DOHH2 (cell line): ENCODE results near the gene SAMD4A.

Source experiments
- H3F3A ChIP-seq: fragments of 200-600 bp; sonication (generic), shearing (Covaris generic); 2 replicates; pipeline ENCODE4 v1.6.0; 2016; ENCODE audit warnings: antibody characterized with exemption, mild to moderate bottlenecking; ENCODE audit not compliant: control insufficient read depth, insufficient read depth
- H3K27ac ChIP-seq: fragments of 200-600 bp; sonication (generic); 2 replicates; pipeline ENCODE4 v1.5.1; 2014; ENCODE audit warnings: low read depth, mild to moderate bottlenecking, low read length, moderate library complexity
- H3K27me3 ChIP-seq: fragments of 200-600 bp; sonication (generic); 2 replicates; pipeline ENCODE4 v1.6.1; 2014; ENCODE audit warnings: mild to moderate bottlenecking, low read length, mixed read lengths; ENCODE audit not compliant: control insufficient read depth
- H3K36me3 ChIP-seq: fragments of 200-600 bp; sonication (generic); 2 replicates; pipeline ENCODE4 v1.6.1; 2014; ENCODE audit warnings: mild to moderate bottlenecking, low read length, moderate library complexity, mixed read lengths; ENCODE audit not compliant: control insufficient read depth
- H3K4me1 ChIP-seq: fragments of 200-600 bp; sonication (generic); 2 replicates; pipeline ENCODE4 v1.6.1; 2014; ENCODE audit warnings: mild to moderate bottlenecking, low read length, mixed read lengths; ENCODE audit not compliant: control insufficient read depth
- H3K4me2 ChIP-seq: fragments of 200-600 bp; sonication (generic); 2 replicates; pipeline ENCODE4 v1.6.0; 2014; ENCODE audit warnings: mild to moderate bottlenecking, low read length, moderate library complexity
- H3K4me3 ChIP-seq: fragments of 200-600 bp; sonication (generic); 2 replicates; pipeline ENCODE4 v1.5.1; 2014; ENCODE audit warnings: mild to moderate bottlenecking, low read length, mixed read lengths
- H3K79me2 ChIP-seq: fragments of 200-600 bp; sonication (generic); 2 replicates; pipeline ENCODE4 v1.6.1; 2014; ENCODE audit warnings: mild to moderate bottlenecking, low read length, mixed read lengths; ENCODE audit not compliant: control insufficient read depth
- H3K9me2 ChIP-seq: fragments of 200-600 bp; sonication (generic); replicated peaks from 2 replicates; pipeline ENCODE4 v1.6.1; 2014; ENCODE audit warnings: mild to moderate bottlenecking, low read length, mixed read lengths; ENCODE audit not compliant: control insufficient read depth
- H3K9me3 ChIP-seq: fragments of 200-600 bp; sonication (generic); 2 replicates; pipeline ENCODE4 v1.6.1; 2014; ENCODE audit warnings: antibody characterized with exemption, low read length, mixed read lengths; ENCODE audit not compliant: control insufficient read depth, insufficient read depth
- H4K20me1 ChIP-seq: fragments of 200-600 bp; sonication (generic); 2 replicates; pipeline ENCODE4 v1.6.0; 2014; ENCODE audit warnings: low read depth, mild to moderate bottlenecking, antibody characterized with exemption, low read length, moderate library complexity; ENCODE audit not compliant: control insufficient read depth, insufficient read depth
- EZH2phosphoT487 ChIP-seq: fragments of 200-600 bp; sonication (generic); IDR thresholded peaks from 2 replicates; pipeline ENCODE4 v1.6.1; 2017; ENCODE audit warnings: borderline replicate concordance, mild to moderate bottlenecking, antibody characterized with exemption, low read length, moderate library complexity, mixed read lengths
- TF ChIP-seq, protein P1 (sequence below): fragments of 200-600 bp; sonication (generic); IDR thresholded peaks from one replicate; pipeline ENCODE4 v1.5.1; 2014; ENCODE audit warnings: antibody characterized with exemption, mild to moderate bottlenecking, low read depth, low read length; ENCODE audit not compliant: poor library complexity, severe bottlenecking

Gene SAMD4A

DNA sequence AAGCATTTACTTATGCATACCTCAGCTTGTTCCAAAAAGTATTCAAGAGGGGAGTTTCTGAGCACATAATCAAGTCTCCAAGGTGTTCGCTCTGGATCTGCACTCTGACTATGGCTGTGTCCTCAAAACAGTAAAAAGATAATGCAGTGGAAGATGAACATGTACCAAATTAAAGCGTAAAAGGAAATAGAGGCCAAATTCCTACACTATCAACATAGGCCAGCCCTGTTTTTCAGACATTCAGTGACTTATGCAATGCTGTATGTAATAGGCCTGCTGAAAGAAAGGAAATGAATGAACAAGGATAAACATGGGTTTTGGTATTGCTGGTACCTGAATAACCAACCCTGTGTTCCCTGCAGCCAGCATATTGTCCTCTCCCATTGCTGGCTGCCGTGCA lies 115.7 kb downstream of the SAMD4A start:
- H3K79me2 ChIP-seq = no peaks in the 10 kb centered on the region
- H3K27ac ChIP-seq = no peak overlapping the region
- no peaks in the 10 kb centered on the region for H4K20me1 ChIP-seq
- no peaks in the 10 kb centered on the region for H3K27me3 ChIP-seq
- H3K4me1 ChIP-seq = no peaks in the 10 kb centered on the region
- H3K9me3 ChIP-seq = no peaks in the 10 kb centered on the region
- H3F3A ChIP-seq = no peaks in the 10 kb centered on the region
- no peak for TF ChIP-seq EZH2phosphoT487
- TF ChIP-seq, protein P1, sequence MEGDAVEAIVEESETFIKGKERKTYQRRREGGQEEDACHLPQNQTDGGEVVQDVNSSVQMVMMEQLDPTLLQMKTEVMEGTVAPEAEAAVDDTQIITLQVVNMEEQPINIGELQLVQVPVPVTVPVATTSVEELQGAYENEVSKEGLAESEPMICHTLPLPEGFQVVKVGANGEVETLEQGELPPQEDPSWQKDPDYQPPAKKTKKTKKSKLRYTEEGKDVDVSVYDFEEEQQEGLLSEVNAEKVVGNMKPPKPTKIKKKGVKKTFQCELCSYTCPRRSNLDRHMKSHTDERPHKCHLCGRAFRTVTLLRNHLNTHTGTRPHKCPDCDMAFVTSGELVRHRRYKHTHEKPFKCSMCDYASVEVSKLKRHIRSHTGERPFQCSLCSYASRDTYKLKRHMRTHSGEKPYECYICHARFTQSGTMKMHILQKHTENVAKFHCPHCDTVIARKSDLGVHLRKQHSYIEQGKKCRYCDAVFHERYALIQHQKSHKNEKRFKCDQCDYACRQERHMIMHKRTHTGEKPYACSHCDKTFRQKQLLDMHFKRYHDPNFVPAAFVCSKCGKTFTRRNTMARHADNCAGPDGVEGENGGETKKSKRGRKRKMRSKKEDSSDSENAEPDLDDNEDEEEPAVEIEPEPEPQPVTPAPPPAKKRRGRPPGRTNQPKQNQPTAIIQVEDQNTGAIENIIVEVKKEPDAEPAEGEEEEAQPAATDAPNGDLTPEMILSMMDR = no peak
- no peaks in the 10 kb centered on the region for H3K36me3 ChIP-seq
- no peak overlapping the region for H3K4me3 ChIP-seq
- H3K9me2 ChIP-seq = no peaks in the 10 kb centered on the region
- H3K4me2 ChIP-seq = no peak overlapping the region

DNA sequence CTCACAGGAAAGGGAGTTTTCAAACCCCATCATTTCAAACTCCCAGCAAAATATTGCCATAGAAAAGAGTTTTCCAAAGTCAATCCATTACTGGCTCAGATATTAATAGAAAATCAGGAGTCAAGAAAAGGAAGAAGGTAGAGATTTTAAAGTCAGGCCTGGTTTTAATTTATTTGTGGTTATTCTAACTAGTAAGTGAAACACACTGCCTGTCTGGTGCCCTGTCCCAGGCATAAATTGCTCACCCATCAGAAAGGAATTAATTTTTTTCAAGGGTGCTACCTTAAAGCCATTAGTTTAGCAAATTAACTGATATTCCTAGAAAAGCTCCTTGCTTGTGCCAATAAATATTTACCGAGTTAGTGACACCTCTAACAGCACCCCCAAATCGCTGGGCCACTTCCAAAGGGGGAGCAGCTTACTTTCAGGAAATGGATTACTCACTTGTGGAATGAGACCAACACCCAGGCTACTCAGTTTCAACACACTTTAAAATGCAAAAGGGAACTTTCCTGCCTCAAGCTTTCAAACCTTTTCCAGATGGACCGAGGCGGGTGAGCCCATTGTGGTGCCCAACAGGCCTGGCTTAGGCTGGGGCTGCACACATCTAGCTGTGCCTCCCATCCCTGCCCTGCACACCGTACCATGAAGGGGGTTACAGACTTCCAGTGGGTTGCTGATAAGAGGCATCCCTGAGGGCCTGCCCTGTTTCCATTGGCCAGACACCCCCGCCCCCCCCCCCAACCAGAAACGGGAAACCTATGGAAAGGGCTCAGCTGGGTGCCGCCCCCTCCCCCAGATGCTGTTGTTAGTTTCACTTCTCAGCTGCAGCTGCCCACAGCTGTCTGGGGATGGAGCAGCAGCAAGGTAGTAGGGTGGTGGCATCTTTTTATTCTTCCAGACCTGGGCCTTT lies 117.2 kb downstream of the SAMD4A start:
- no peak overlapping the region for H3K4me3 ChIP-seq
- no peak overlapping the region for H3K4me2 ChIP-seq
- H4K20me1 ChIP-seq = no peaks in the 10 kb centered on the region
- no peaks in the 10 kb centered on the region for H3F3A ChIP-seq
- H3K27me3 ChIP-seq = no peaks in the 10 kb centered on the region
- H3K36me3 ChIP-seq = no peaks in the 10 kb centered on the region
- no peaks in the 10 kb centered on the region for H3K79me2 ChIP-seq
- no peaks in the 10 kb centered on the region for H3K9me3 ChIP-seq
- no peaks in the 10 kb centered on the region for H3K4me1 ChIP-seq
- TF ChIP-seq, protein P1 = no peak
- no peak for TF ChIP-seq EZH2phosphoT487
- no peaks in the 10 kb centered on the region for H3K9me2 ChIP-seq
- H3K27ac ChIP-seq = no peak overlapping the region

DNA sequence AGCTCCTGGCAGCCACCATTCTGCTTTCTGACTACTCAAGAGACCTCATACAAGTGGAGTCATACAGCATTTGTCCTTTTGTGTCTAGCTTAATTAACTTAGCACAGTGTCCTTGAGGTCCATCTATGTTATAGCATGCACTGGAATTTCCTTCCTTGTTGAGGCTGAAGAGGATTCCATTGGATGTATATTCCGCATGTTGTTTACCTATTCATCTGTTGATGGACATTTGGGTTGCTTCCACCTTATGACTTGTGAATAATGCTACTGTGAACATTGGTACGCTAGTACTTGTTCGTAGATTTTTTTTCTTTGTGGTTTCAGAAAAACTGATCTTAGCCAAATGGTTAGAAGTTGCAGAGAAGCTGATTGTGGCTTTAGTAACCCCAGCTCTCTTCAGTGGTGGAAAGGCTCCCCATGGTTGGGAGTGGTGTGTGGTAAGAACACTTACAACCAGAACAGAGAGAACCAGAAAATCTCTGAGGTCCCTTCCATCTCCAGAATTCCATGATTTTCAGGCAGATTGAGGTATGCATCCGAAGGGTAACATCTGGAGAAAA lies 118.4 kb downstream of the SAMD4A start:
- H3F3A ChIP-seq = no peaks in the 10 kb centered on the region
- TF ChIP-seq, protein P1 = no peak
- no peak for TF ChIP-seq EZH2phosphoT487
- no peak overlapping the region for H3K4me3 ChIP-seq
- H3K27ac ChIP-seq = no peak overlapping the region
- H3K36me3 ChIP-seq = no peaks in the 10 kb centered on the region
- H3K79me2 ChIP-seq = no peaks in the 10 kb centered on the region
- H3K9me3 ChIP-seq = no peaks in the 10 kb centered on the region
- H3K4me2 ChIP-seq = no peak overlapping the region
- no peaks in the 10 kb centered on the region for H3K4me1 ChIP-seq
- H3K9me2 ChIP-seq = no peaks in the 10 kb centered on the region
- no peaks in the 10 kb centered on the region for H3K27me3 ChIP-seq
- H4K20me1 ChIP-seq = no peaks in the 10 kb centered on the region
